HG03108 (cell line): ENCODE results near the gene SMIM1.

Source experiments
- ATAC-seq: cut with Tn5 transposase; IDR thresholded peaks from one replicate; pipeline ENCODE4 v1.9.1; 2021; ENCODE audit warnings: moderate library complexity; ENCODE audit not compliant: unreplicated experiment

SMIM1 gene

DNA sequence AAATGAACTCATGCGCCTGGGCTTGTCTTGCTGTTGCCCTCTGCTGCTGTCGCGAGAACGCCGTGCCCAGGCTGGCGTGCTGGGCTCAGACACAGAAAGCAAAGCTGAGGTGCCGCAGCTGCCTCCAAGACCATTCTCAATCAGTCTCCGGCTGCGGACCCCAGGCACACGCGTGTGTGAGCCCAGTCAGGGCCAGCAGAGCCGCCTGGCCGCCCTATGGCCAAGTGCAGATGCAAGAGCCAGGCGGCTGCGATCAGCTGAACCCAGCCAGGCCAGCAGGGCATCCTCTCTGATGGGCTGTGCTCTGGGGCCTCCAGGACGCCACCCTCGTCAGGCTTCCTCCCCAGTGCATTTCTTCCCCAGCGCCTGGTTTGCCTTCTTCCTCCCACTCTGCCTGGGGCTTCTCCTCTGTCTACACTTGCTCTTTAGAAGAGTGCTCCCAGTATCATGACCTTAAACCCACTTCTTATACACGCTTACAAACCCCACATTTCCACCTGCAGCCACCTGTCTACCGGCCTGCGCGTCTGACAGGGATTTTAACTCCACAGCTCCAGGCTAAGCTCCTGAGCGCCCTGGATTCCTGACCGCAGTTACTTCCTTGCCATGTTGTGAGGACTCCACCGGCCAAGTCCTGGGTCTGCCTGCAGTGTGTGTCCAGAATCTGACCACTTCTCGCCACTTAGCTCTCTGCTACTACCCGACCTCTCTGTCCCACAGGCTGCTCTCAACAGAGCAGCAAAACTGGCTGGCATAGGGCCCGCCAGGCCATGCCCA, 45.5 kb downstream of the SMIM1 start:
- ATAC-seq: no peak

DNA sequence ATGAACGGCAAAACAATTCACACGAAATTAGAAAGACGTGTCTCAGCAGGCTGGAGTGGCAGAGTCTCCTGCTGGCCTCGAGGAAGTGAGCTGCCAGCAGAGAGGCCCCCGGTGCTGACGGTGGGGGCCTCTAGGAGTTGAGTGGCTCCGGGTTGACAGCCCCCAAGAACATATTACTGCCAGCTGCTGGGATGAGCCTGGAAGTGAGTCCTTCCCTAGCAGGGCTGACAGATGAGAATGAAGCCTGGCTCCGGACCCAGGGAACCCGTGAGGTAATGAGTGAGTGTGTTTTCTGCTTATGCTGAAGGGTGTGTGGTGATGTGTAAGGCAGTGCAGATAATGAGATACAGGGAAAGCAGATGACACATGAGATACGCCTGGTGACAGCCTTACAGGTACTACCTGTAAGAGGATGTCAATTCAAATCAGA, 47.2 kb downstream of the SMIM1 start:
- ATAC-seq: no peak

DNA sequence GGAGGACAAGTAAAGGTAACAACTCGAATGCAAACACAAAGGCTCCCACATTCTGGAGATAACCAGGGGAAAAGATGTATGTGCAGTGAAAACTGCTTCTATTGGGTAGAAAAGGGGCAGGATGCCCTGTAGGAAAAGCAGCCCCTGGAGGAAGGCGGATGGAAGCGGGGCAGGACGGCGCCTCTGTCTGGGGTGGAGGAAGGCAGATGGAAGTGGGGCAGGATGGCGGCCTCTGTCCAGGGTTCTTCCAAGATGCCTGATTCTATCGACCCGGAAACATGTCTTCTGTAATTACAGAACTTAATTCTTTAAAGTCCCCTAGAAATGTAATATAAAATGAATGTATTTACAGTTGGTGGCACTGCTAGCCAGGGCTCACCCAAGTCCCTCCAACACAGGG, 47.8 kb downstream of the SMIM1 start:
- ATAC-seq: no peak

DNA sequence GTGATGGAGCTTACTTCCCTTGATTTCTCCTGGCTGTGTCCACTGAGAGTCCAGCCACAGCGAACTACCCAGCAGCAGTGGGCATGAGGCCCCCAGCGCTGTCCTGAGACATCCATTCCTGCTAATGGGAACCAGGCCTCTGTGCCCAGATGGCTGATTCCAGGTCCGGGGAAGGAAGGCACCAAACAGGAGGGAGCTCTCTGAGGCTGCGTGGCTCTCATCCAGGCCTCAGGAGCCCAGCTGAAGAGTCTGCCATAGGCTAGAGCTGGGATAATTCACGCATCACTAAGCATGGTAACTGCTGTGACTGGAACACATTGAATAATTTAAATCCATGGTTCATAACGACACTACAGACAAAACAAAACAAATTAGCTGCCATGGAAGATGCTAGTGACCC, 48.5 kb downstream of the SMIM1 start:
- ATAC-seq: no peak

DNA sequence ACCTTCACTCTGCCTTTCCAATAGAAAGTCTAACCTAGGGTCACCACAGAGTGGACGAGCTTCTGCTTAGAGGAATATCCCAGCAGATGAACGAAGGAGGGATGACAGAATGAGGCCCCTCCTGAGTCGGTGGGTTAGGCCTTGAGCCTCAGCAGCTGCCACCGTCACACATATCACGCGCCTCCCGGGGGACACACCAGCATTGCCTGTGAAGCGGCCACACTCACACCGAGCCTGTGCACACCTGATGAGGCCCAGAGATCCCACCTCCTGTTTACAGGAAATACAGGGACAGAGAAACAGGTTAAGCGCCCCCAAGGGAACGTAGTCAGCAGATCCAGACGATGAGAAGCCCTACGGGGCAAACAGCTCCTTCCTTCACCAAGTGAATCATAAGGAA, 48.9 kb downstream of the SMIM1 start:
- no peak for ATAC-seq

DNA sequence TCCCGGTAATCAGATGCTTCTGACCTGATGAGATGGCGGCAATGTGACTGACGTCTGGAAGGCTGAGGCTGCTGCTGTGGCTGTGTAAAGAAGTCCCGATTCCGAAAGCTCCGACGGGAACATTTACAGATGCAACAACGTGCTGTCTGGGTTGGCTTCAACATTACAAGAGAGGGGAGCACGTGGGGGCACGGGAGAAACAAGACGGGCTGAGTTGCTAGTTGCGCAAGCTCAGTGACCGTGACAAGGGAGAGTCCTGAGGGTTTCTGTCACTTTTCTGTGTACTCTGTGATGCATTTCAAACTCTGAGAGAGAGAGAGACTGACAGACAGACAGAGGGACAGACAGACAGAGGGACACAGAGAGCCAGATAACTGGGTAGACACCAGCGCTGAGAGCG, 49.4 kb downstream of the SMIM1 start:
- no peak for ATAC-seq

DNA sequence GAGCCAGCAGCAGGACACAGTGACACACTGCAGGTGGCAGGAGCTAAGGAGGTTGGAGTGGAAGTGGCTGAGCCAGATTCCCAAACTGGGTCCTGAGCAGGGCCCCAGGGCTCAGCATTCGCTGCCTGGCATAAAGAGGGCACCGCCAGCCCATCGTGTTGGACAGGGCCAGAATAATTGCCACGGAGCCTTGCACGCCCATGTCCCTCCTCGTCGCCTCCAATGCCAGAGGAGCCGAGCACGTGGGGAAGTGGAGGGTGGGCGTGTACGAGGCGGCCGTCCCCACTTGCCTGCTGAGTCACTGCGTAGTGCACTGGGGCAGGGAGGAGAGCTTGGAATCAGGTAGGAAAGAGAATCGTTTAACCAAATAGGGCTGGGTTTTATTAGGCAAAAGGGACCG, 49.9 kb downstream of the SMIM1 start:
- ATAC-seq: no peak

DNA sequence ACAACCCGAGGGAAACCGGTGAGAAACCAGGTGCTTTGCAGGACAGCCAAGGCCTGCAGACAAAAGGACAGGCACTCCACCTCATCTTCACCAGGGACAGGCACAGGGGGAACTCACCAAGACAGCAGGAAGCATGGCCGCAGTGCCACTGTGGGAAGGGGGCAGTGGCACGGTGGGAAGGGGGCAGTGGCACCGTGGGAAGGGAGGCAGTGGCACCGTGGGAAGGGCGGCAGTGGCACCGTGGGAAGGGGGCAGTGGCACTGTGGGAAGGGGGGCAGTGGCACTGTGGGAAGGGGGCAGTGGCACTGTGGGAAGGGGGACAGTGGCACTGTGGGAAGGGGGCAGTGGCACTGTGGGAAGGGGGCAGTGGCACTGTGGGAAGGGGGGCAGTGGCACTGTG, 52.1 kb downstream of the SMIM1 start:
- ATAC-seq: no peak

DNA sequence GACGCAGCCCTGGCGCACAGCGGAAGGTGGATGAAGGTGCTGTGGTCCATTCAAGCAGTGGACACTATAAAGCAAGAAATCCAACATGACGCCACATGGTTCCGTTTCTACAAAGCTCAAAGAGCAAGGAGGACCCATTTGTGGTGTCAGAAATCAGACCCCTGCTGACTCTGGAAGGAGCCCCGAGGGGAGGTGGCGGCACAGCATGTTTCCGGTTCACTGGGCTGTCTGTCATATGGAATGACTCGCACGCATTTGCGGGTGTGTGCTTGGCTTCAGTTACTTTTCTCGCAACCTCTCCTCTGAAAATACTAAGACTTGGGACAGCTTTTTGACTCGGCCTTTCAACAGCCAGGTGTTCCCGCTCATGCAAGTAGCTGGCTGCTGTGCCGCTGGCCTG, 52.8 kb downstream of the SMIM1 start:
- ATAC-seq: no peak
